B cell (primary cell): ENCODE data around the gene LYRM9. TPM values are rescaled to one million over a fixed set of nuclear protein-coding genes. Genes with fewer than 3 reads are reported as not detected.

Experiments
- ATAC-seq: fragments of 200-7000 bp; cut with Tn5 transposase; one replicate; pipeline ENCODE4 v1.10.0; 2021; ENCODE audit warnings: low read depth, mild to moderate bottlenecking, moderate number of reproducible peaks, moderate library complexity
- CTCF ChIA-PET: fragments of 350-600 bp; sonication (Branson Sonifier 250); formaldehyde crosslinking; loops from one replicate; lab custom pipeline; 2021; ENCODE audit warnings: antibody characterized with exemption, inconsistent platforms; lab: Charles Lee
- POLR2A ChIA-PET: fragments of 350-600 bp; sonication (Branson Sonifier 250); formaldehyde crosslinking; loops from one replicate; lab custom pipeline; 2021; ENCODE audit warnings: antibody characterized with exemption; lab: Charles Lee
- DNase-seq: peaks from one replicate; pipeline ENCODE4 v3.0.0; 2013
- H2AFZ ChIP-seq: 2 replicates; pipeline ENCODE4 v1.6.1; 2012; ENCODE audit warnings: mild to moderate bottlenecking, low read depth, low read length; ENCODE audit not compliant: insufficient read depth, poor library complexity, severe bottlenecking
- H3K27ac ChIP-seq, 2 donors: 1 replicate in 1 of 2; 2 replicates in 1 of 2; pipeline ENCODE4 v1.5.1; 2012 to 2013; ENCODE audit warnings: low read length in 2 of 2, mild to moderate bottlenecking in 2 of 2, moderate library complexity in 1 of 2
- H3K27me3 ChIP-seq, 4 experiments: fragments of 200-600 bp in 1 of 4; sonication (generic) in 1 of 4; replicated peaks in 1 of 4; 1 replicate in 2 of 4; 2 replicates in 2 of 4; pipeline versions ENCODE4 v1.6.1 to v1.7.0; 2013 to 2016; ENCODE audit warnings: low read length in 3 of 4, mild to moderate bottlenecking in 2 of 4, mixed read lengths in 1 of 4, moderate library complexity in 1 of 4; ENCODE audit not compliant: insufficient read depth in 4 of 4, control insufficient read depth in 3 of 4; ENCODE audit errors: control extremely low read depth in 1 of 4
- H3K36me3 ChIP-seq, 2 experiments: replicated peaks in 1 of 2; 1 replicate in 1 of 2; 2 replicates in 1 of 2; pipeline versions ENCODE4 v1.6.1 to v1.7.1; 2013; ENCODE audit warnings: low read length in 1 of 2; ENCODE audit not compliant: insufficient read depth in 2 of 2, control insufficient read depth in 1 of 2; ENCODE audit errors: control extremely low read depth in 1 of 2, extremely low read depth in 1 of 2
- H3K4me1 ChIP-seq, 2 donors: fragments of 200-600 bp in 1 of 2; sonication (generic) in 1 of 2; 1 replicate in 1 of 2; 2 replicates in 1 of 2; pipeline versions ENCODE4 v1.5.1 to v1.6.1; 2013 to 2017; ENCODE audit warnings: low read length in 2 of 2; ENCODE audit not compliant: control insufficient read depth in 2 of 2, insufficient read depth in 2 of 2
- H3K4me2 ChIP-seq: replicated peaks from 2 replicates; pipeline ENCODE3; 2012; ENCODE audit warnings: mild to moderate bottlenecking, low read depth, low read length; ENCODE audit not compliant: poor library complexity, severe bottlenecking
- H3K4me3 ChIP-seq, 5 experiments: fragments of 200-600 bp in 1 of 5; sonication (generic) in 1 of 5; 1 replicate in 3 of 5; 2 replicates in 2 of 5; pipeline versions ENCODE4 v1.5.1 to v1.7.0; 2011 to 2016; ENCODE audit warnings: low read length in 4 of 5, mild to moderate bottlenecking in 4 of 5, low read depth in 2 of 5, control low read depth in 1 of 5, moderate library complexity in 1 of 5; ENCODE audit not compliant: insufficient read depth in 1 of 5; ENCODE audit errors: control extremely low read depth in 1 of 5, extremely low read depth in 1 of 5
- H3K79me2 ChIP-seq: fragments of 200-600 bp; sonication (generic); one replicate; pipeline ENCODE4 v1.6.0; 2016; ENCODE audit warnings: low read length; ENCODE audit not compliant: control insufficient read depth, insufficient read depth
- H3K9ac ChIP-seq: fragments of 200-600 bp; sonication (generic); 2 replicates; pipeline ENCODE4 v1.6.1; 2017; ENCODE audit warnings: mild to moderate bottlenecking, low read length, moderate library complexity
- H3K9me3 ChIP-seq, 3 donors: one replicate each; pipeline versions ENCODE4 v1.6.1 to v1.7.1; 2013; ENCODE audit warnings: low read length in 2 of 3; ENCODE audit not compliant: control insufficient read depth in 2 of 3, insufficient read depth in 1 of 3; ENCODE audit errors: control extremely low read depth in 1 of 3
- H4K20me1 ChIP-seq: 2 replicates; pipeline ENCODE4 v1.6.0; 2012; ENCODE audit warnings: mild to moderate bottlenecking, low read length; ENCODE audit not compliant: insufficient read depth, control insufficient read depth, poor library complexity, severe bottlenecking
- H3K27ac Mint-ChIP-seq: one replicate; pipeline ENCODE4 v1.8.0; 2021; ENCODE audit warnings: mixed read lengths
- H3K27me3 Mint-ChIP-seq: one replicate; pipeline ENCODE4 v1.8.0; 2021; ENCODE audit warnings: mixed read lengths
- H3K4me1 Mint-ChIP-seq: one replicate; pipeline ENCODE4 v1.8.0; 2021; ENCODE audit warnings: mixed read lengths
- H3K4me3 Mint-ChIP-seq: one replicate; pipeline ENCODE4 v1.8.0; 2021; ENCODE audit warnings: mixed read lengths
- H3K9me3 Mint-ChIP-seq: one replicate; pipeline ENCODE4 v1.8.0; 2022; ENCODE audit warnings: mixed read lengths; ENCODE audit not compliant: insufficient read depth
- CTCF ChIP-seq: fragments of 200-600 bp; IDR thresholded peaks from one replicate; pipeline ENCODE4 v1.8.0; 2022; ENCODE audit warnings: antibody characterized with exemption, mild to moderate bottlenecking
- EZH2 ChIP-seq: IDR thresholded peaks from 2 replicates; pipeline ENCODE4 v1.6.1; 2012; ENCODE audit warnings: borderline replicate concordance, low read depth, mild to moderate bottlenecking, moderate library complexity, low read length; ENCODE audit not compliant: insufficient read depth, poor library complexity, severe bottlenecking
- WGBS: methylation state at CpG from one replicate; pipeline ENCODE4 v1.1.5; 2013; ENCODE audit warnings: missing lambda C conversion rate; ENCODE audit not compliant: insufficient coverage; 5-methylcytosine and 5-hydroxymethylcytosine counted together
- intact Hi-C: fragments of 100-400 bp; cut with micrococcal nuclease; formaldehyde crosslinking; loops from one replicate; pipeline ENCODE4 v1.10.0; 2022
- polyA plus RNA-seq: library from polyadenylated mRNA; depleted of rRNA; stranded (reverse); fragments of >200 nt; gene quantifications from 2 replicates; pipeline ENCODE4 v1.2.3, GENCODE V29; 2012
- total RNA-seq, 2 donors: library from RNA; stranded (reverse); fragments of 120-200 nt in 1 of 2; gene quantifications; 1 replicate in 1 of 2; 2 replicates in 1 of 2; pipeline versions ENCODE4 v1.2.3 to v1.2.4, GENCODE V29; 2013 to 2022

The LYRM9 gene
- total and polyA plus RNA-seq, 2 donors (not counting 1 experiment from before 2014, with no cell fraction given) = 12.1 to 14.2 TPM

GRCh38 chr17:27862004-27862403 lies 31.2 kb downstream of the LYRM9 start:
- Mint-ChIP-seq H3K4me3 (no peak overlapping the region), H3K9me3 (no peaks in the 10 kb centered on the region), H3K4me1 (no peaks in the 10 kb centered on the region), H3K27ac (no peak overlapping the region), H3K27me3 (peaks cover 5% of the 10 kb centered on the region)
- TF ChIP-seq CTCF = no peak
- TF ChIP-seq EZH2 = no peak
- Histone ChIP-seq H3K4me2 (no peak overlapping the region), H3K27ac (no peak overlapping the region), H3K4me1 (no peaks in the 10 kb centered on the region), H3K9ac (no peak overlapping the region), H3K4me3 (no peak overlapping the region), H3K9me3 (no peaks in the 10 kb centered on the region), H4K20me1 (no peaks in the 10 kb centered on the region), H3K79me2 (no peaks in the 10 kb centered on the region), H3K27me3 (no peaks in the 10 kb centered on the region), H2AFZ (no peak overlapping the region), H3K36me3 (no peaks in the 10 kb centered on the region)
- no peak for DNase-seq
- WGBS = 86% methylated on average over 4 of the region's 4 CpGs
- ChIA-PET CTCF (no interaction called here), POLR2A (no interaction called here)
- intact Hi-C loops = no loop called here
- no peak for ATAC-seq

DNA sequence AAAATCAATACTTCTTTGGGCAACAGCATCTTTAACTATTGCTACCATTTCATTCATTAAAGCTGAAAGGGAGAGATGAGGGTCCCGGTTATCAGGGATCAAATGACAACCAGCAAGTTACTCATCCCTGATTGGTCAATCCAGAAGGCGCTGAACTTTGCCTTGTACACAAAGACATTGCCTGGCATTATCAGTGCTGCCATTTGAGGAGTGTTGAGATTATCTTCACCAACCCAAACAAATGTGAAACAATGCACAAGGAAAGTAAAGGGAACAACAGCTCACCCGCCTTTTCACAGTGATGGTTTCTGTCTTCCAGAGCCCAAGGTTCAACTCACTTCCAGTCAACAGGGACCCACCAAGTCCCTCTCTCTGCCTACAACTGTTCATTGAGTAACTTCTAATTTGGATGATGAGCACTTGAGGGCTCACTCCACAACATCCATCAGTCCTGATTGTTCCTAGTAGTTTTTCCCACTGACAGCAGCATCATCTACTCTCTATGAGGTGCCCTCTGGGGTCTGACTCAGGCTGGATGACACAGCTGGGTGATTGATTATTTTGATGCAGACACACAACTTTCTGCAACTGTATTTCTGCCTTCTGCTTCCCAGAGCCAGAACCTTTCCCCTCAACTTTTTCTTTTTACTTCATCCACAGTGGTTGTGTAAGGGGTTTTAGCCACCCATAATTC lies 32.0 kb downstream of the LYRM9 start:
- H3K27me3 Mint-ChIP-seq = peaks cover 5% of the 10 kb centered on the region
- intact Hi-C loops = no loop called here

More for the DNA sequence above, 32.0 kb downstream of the LYRM9 start:
- Histone ChIP-seq H4K20me1 (no peaks in the 10 kb centered on the region), H3K9ac (no peak overlapping the region), H3K4me1 (no peaks in the 10 kb centered on the region), H3K4me3 (no peak overlapping the region), H3K9me3 (no peaks in the 10 kb centered on the region), H3K36me3 (no peaks in the 10 kb centered on the region), H3K4me2 (no peak overlapping the region), H3K27me3 (no peaks in the 10 kb centered on the region), H2AFZ (no peak overlapping the region), H3K79me2 (no peaks in the 10 kb centered on the region), H3K27ac (no peak overlapping the region)
- ChIA-PET CTCF (interaction anchor here (1.4 kb wide), 1 partner anchor 56 kb away, joined by 5 read pairs; no protein-coding TSS in a partner anchor), POLR2A (no interaction called here)
- 93% methylated on average over 3 of the region's 3 CpGs for WGBS
- ATAC-seq (no peak), DNase-seq (no peak)
- Mint-ChIP-seq H3K4me1 (no peaks in the 10 kb centered on the region), H3K4me3 (no peak overlapping the region), H3K27ac (no peak overlapping the region), H3K9me3 (no peaks in the 10 kb centered on the region)
- TF ChIP-seq EZH2 (no peak), CTCF (no peak)
